HG03095 (cell line): ENCODE data around the gene NLRC5.
"Not testable (repeated sequence)": the region's sequence is repeated elsewhere in the genome, so short reads cannot be mapped to it uniquely, and the experiment has no call there.

Source experiments
- ATAC-seq: cut with Tn5 transposase; IDR thresholded peaks from one replicate; pipeline ENCODE4 v1.9.1; 2021; ENCODE audit warnings: moderate library complexity; ENCODE audit not compliant: unreplicated experiment

NLRC5 gene

GRCh38 chr16:57044931-57045693 lies 55.8 kb downstream of the NLRC5 start:
- no peak for ATAC-seq

- no peak for ATAC-seq
These were observed 56.5 kb downstream of the NLRC5 start for GRCh38 chr16:57045694-57046381.

- ATAC-seq, result no peak
These were observed 58.7 kb downstream of the NLRC5 start for GRCh38 chr16:57048095-57048494.

- ATAC-seq, result peak; percentile 57
These were observed 60.3 kb downstream of the NLRC5 start for GRCh38 chr16:57049678-57050077.

GRCh38 chr16:57051696-57052228 lies 62.4 kb downstream of the NLRC5 start:
- ATAC-seq, result no peak

GRCh38 chr16:57053206-57053605 lies 63.8 kb downstream of the NLRC5 start:
- ATAC-seq, result no peak

- no peak for ATAC-seq
These were observed 65.0 kb downstream of the NLRC5 start for GRCh38 chr16:57054338-57054737.

- no peak for ATAC-seq
These were observed 65.4 kb downstream of the NLRC5 start for GRCh38 chr16:57054771-57055170.

GRCh38 chr16:57055671-57056070 lies 66.3 kb downstream of the NLRC5 start:
- no peak for ATAC-seq

- no peak for ATAC-seq
These were observed 69.0 kb downstream of the NLRC5 start for GRCh38 chr16:57058291-57058861.

- ATAC-seq, result no peak
These were observed 71.1 kb downstream of the NLRC5 start for GRCh38 chr16:57060323-57061083.

- no peak for ATAC-seq
These were observed 71.9 kb downstream of the NLRC5 start for GRCh38 chr16:57061084-57061905.

GRCh38 chr16:57062329-57062728 lies 73.0 kb downstream of the NLRC5 start:
- no peak for ATAC-seq

GRCh38 chr16:57063189-57063588 lies 73.8 kb downstream of the NLRC5 start:
- ATAC-seq, result not testable (repeated sequence)

GRCh38 chr16:57064995-57065394 lies 75.6 kb downstream of the NLRC5 start:
- ATAC-seq, result no peak

- no peak for ATAC-seq
These were observed 77.3 kb downstream of the NLRC5 start for GRCh38 chr16:57066625-57067024.

GRCh38 chr16:57067347-57067746 lies 78.0 kb downstream of the NLRC5 start:
- ATAC-seq, result no peak

GRCh38 chr16:57069053-57069452 lies 79.7 kb downstream of the NLRC5 start:
- ATAC-seq, result no peak

- no peak for ATAC-seq
These were observed 80.4 kb downstream of the NLRC5 start for GRCh38 chr16:57069635-57070370.

GRCh38 chr16:57070424-57070823 lies 81.1 kb downstream of the NLRC5 start:
- no peak for ATAC-seq
